ENCODE data around the gene SLC51A.

The SLC51A gene

GRCh38 chr3:196222876-196223595 lies 6.7 kb downstream of the SLC51A start:
- no peaks in the 10 kb centered on the region for H3K4me1 ChIP-seq (ENCODE audit: control insufficient read depth, insufficient read depth, low read length)
- no peaks in the 10 kb centered on the region for H3K36me3 ChIP-seq (ENCODE audit: control insufficient read depth, insufficient read depth, low read length)
- H3K27ac ChIP-seq (ENCODE audit: low read depth, low read length): no peak overlapping the region
- no peak overlapping the region for H3K4me3 ChIP-seq (ENCODE audit: low read length)
- H3K9ac ChIP-seq (ENCODE audit: low read length): no peak overlapping the region
- no peaks in the 10 kb centered on the region for H3K27me3 ChIP-seq (ENCODE audit: control insufficient read depth, insufficient read depth, low read length)

DNA sequence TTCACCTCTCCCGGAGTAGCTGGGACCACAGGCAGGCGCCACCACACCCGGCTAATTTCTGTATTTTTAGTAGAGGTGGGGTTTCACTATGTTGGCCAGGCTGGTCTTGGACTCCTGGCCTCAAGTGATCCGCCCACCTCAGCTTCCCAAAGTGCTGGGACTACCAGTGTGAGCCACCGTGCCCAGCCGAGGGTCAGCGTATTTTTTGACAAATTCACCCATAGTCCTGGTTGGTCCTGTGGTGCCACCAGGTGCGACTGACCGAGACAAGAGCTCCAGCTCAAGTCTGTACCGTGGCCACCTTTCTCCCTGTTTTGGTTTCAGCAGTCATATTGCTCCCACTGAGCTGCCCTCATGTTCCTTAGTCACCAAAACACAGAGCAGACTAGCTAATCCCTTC lies 8.8 kb downstream of the SLC51A start:
- no peak overlapping the region for H3K9ac ChIP-seq (ENCODE audit: low read length)
- no peak overlapping the region for H3K27ac ChIP-seq (ENCODE audit: low read depth, low read length)
- no peaks in the 10 kb centered on the region for H3K36me3 ChIP-seq (ENCODE audit: control insufficient read depth, insufficient read depth, low read length)
- no peak overlapping the region for H3K4me3 ChIP-seq (ENCODE audit: low read length)
- no peaks in the 10 kb centered on the region for H3K4me1 ChIP-seq (ENCODE audit: control insufficient read depth, insufficient read depth, low read length)
- no peaks in the 10 kb centered on the region for H3K27me3 ChIP-seq (ENCODE audit: control insufficient read depth, insufficient read depth, low read length)

- Histone ChIP-seq H3K4me3 (ENCODE audit: low read length) (no peak overlapping the region), H3K27me3 (ENCODE audit: control insufficient read depth, insufficient read depth, low read length) (no peaks in the 10 kb centered on the region), H3K4me1 (ENCODE audit: control insufficient read depth, insufficient read depth, low read length) (no peaks in the 10 kb centered on the region), H3K9ac (ENCODE audit: low read length) (no peak overlapping the region), H3K27ac (ENCODE audit: low read depth, low read length) (no peak overlapping the region), H3K36me3 (ENCODE audit: control insufficient read depth, insufficient read depth, low read length) (no peaks in the 10 kb centered on the region)
Observed at GRCh38 chr3:196225763-196226364, 9.5 kb downstream of the SLC51A start.

DNA sequence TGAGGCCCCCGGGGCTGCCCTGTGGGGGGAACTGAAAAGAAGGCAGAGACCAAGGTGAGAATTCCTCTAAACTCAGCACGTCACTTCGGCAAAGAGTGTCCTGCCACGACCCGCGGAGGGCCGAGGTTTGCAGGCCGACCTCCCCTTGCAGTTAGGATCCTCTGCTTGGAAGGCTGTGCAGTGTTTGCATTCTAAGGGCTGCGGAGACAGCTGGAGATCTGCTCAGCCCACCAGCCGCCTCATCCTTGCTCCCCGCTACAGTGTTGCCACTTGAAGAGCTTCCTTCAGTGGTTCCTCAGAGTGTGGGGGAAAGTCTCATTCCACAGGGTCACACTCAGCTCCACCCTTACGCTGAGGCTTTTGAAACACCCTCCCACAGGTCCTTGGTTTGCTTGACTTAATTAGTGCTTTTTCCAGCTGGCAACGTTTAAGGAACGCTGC lies 10.8 kb downstream of the SLC51A start:
- Histone ChIP-seq H3K27ac (ENCODE audit: low read depth, low read length) (no peak overlapping the region), H3K36me3 (ENCODE audit: control insufficient read depth, insufficient read depth, low read length) (no peaks in the 10 kb centered on the region), H3K4me3 (ENCODE audit: low read length) (no peak overlapping the region), H3K4me1 (ENCODE audit: control insufficient read depth, insufficient read depth, low read length) (no peaks in the 10 kb centered on the region), H3K27me3 (ENCODE audit: control insufficient read depth, insufficient read depth, low read length) (no peaks in the 10 kb centered on the region), H3K9ac (ENCODE audit: low read length) (no peak overlapping the region)

- H3K4me3 ChIP-seq (ENCODE audit: low read length): no peak overlapping the region
- no peak overlapping the region for H3K27ac ChIP-seq (ENCODE audit: low read depth, low read length)
- no peaks in the 10 kb centered on the region for H3K36me3 ChIP-seq (ENCODE audit: control insufficient read depth, insufficient read depth, low read length)
- H3K4me1 ChIP-seq (ENCODE audit: control insufficient read depth, insufficient read depth, low read length): no peaks in the 10 kb centered on the region
- no peak overlapping the region for H3K9ac ChIP-seq (ENCODE audit: low read length)
- no peaks in the 10 kb centered on the region for H3K27me3 ChIP-seq (ENCODE audit: control insufficient read depth, insufficient read depth, low read length)
Observed at GRCh38 chr3:196227629-196228493, 11.5 kb downstream of the SLC51A start.

DNA sequence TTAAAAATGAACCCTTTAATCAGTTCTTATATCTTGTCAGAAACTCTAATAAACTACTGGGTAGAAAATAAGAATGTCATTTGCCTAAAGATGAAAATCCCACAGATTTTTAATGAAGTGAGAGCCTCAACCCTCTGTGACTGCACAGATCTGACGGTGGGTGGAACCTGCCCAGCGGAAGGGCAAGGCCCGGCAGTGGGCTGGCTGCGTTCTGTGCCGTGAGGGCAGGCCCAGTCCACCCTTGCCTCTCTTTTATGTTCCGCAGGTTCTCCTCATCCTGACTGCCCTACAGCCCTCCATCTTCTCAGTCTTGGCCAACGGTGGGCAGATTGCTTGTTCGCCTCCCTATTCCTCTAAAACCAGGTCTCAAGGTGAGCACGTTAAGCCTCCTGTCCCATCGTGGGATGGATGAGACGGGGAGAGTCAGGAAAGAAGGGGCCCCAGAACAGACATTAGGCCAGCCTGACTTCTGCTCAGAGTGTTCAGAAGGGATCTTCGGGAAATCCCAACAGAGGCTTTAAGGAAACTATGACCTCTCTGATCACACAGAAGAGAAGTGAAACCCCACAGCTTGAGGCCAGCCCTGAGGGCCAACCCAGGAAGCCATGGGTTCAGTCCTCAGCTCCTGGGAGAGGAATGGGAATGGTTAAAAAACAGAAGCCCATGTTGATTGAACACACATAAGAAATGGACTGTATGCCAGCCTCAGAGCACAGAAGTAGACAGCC lies 16.0 kb downstream of the SLC51A start:
- Histone ChIP-seq H3K4me3 (ENCODE audit: low read length) (no peak overlapping the region), H3K4me1 (ENCODE audit: control insufficient read depth, insufficient read depth, low read length) (no peaks in the 10 kb centered on the region), H3K36me3 (ENCODE audit: control insufficient read depth, insufficient read depth, low read length) (peaks cover 4% of the 10 kb centered on the region), H3K27ac (ENCODE audit: low read depth, low read length) (no peak overlapping the region), H3K9ac (ENCODE audit: low read length) (no peak overlapping the region), H3K27me3 (ENCODE audit: control insufficient read depth, insufficient read depth, low read length) (no peaks in the 10 kb centered on the region)

- Histone ChIP-seq H3K9ac (ENCODE audit: low read length) (no peak overlapping the region), H3K4me1 (ENCODE audit: control insufficient read depth, insufficient read depth, low read length) (no peaks in the 10 kb centered on the region), H3K36me3 (ENCODE audit: control insufficient read depth, insufficient read depth, low read length) (peaks cover 6% of the 10 kb centered on the region), H3K27ac (ENCODE audit: low read depth, low read length) (no peak overlapping the region), H3K27me3 (ENCODE audit: control insufficient read depth, insufficient read depth, low read length) (no peaks in the 10 kb centered on the region), H3K4me3 (ENCODE audit: low read length) (no peak overlapping the region)
Observed at GRCh38 chr3:196232882-196233251, 16.5 kb downstream of the SLC51A start.

DNA sequence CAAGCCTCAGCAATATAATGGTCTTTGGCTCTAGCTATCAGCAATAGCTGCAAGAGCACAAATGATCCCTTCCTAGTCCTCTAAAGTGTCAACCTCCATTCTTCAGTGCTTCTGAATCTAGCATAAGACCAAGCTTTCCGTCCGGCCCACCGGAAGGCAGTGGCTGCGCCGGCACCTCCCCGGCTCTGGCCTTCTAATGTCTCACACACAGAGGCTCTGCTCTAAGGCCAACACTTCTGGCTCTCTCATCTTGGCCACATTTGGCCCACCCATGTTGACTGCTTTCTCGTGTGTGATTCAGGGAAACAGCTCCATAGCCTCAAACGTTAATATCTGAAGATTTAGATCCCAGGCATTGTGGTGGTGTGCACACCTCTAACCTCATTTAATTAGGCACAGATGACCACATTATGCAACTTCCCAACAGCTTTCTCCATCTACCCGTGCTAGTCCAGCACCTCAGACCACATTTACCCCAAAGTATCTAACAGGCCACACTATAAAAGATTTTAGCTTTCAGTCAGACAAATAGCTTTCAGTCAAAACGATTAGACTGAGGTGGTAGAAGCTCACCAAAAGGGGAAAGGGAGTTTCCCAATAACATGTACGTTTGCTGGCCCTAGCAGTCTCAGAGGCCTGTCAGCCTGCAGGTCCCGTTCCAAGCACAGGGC lies 19.3 kb downstream of the SLC51A start:
- Histone ChIP-seq H3K4me3 (ENCODE audit: low read length) (no peak overlapping the region), H3K9ac (ENCODE audit: low read length) (no peak overlapping the region), H3K36me3 (ENCODE audit: control insufficient read depth, insufficient read depth, low read length) (peaks cover 11% of the 10 kb centered on the region), H3K27ac (ENCODE audit: low read depth, low read length) (no peak overlapping the region), H3K27me3 (ENCODE audit: control insufficient read depth, insufficient read depth, low read length) (no peaks in the 10 kb centered on the region), H3K4me1 (ENCODE audit: control insufficient read depth, insufficient read depth, low read length) (no peaks in the 10 kb centered on the region)

DNA sequence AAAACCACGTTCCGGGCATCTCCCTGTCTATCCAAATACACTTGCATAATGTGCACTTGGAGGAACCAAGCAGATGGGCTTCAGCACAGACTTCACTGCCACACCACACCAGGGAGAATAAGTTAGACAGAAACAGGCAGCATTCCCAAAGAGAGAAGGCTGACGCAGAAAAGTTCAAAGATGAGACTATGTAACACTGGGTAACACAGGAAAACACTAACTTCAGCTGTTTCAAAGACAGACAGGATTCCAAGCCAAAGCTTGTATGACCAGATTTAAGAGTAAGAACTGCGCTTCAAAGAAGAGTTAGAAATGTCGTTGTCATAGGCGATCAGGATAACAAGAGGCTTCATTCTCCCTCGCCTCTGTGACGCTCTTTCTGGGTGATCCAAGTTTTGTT lies 19.9 kb downstream of the SLC51A start:
- H3K27ac ChIP-seq (ENCODE audit: low read depth, low read length): no peak overlapping the region
- no peaks in the 10 kb centered on the region for H3K4me1 ChIP-seq (ENCODE audit: control insufficient read depth, insufficient read depth, low read length)
- peaks cover 11% of the 10 kb centered on the region for H3K36me3 ChIP-seq (ENCODE audit: control insufficient read depth, insufficient read depth, low read length)

DNA sequence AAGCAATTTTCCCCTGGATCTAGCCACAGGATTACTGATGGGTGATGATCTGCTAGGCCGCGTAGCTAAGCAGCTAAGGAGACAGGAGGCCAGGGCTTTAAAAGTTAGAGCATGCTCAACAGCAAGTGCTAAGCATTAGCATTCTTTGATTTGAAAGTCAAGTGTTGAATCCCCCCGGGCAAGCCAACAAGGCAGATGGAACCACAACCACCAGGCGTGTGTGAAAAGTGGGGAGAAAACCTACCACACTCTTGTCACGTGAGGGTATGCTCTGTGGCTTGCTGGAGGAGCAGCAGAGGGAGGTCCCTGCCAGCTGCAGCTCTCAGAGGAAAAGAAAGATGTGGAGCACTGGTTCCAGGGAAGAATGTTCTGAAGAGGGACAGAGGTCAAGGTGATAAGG lies 20.9 kb downstream of the SLC51A start:
- no peak overlapping the region for H3K27ac ChIP-seq (ENCODE audit: low read depth, low read length)
- no peaks in the 10 kb centered on the region for H3K27me3 ChIP-seq (ENCODE audit: control insufficient read depth, insufficient read depth, low read length)
- H3K9ac ChIP-seq (ENCODE audit: low read length): no peak overlapping the region
- no peaks in the 10 kb centered on the region for H3K4me1 ChIP-seq (ENCODE audit: control insufficient read depth, insufficient read depth, low read length)
- H3K36me3 ChIP-seq (ENCODE audit: control insufficient read depth, insufficient read depth, low read length): peaks cover 17% of the 10 kb centered on the region
- H3K4me3 ChIP-seq (ENCODE audit: low read length): no peak overlapping the region

More for the DNA sequence above, 19.9 kb downstream of the SLC51A start:
- Histone ChIP-seq H3K27me3 (ENCODE audit: control insufficient read depth, insufficient read depth, low read length) (no peaks in the 10 kb centered on the region), H3K9ac (ENCODE audit: low read length) (no peak overlapping the region), H3K4me3 (ENCODE audit: low read length) (no peak overlapping the region)

- H3K27me3 ChIP-seq (ENCODE audit: control insufficient read depth, insufficient read depth, low read length): no peaks in the 10 kb centered on the region
- H3K4me1 ChIP-seq (ENCODE audit: control insufficient read depth, insufficient read depth, low read length): no peaks in the 10 kb centered on the region
- H3K4me3 ChIP-seq (ENCODE audit: low read length): no peak overlapping the region
- H3K9ac ChIP-seq (ENCODE audit: low read length): no peak overlapping the region
- peaks cover 20% of the 10 kb centered on the region for H3K36me3 ChIP-seq (ENCODE audit: control insufficient read depth, insufficient read depth, low read length)
- H3K27ac ChIP-seq (ENCODE audit: low read depth, low read length): no peak overlapping the region
Observed at GRCh38 chr3:196238612-196239560, 22.6 kb downstream of the SLC51A start.
